ENCODE results near the gene LAYN.

The LAYN gene

GRCh38 chr11:111577821-111578220 lies 37.3 kb downstream of the LAYN start:
- no peak overlapping the region for H3K4me3 ChIP-seq (ENCODE audit: low read depth, low read length)
- H3K27ac ChIP-seq, result no peak overlapping the region
- no peaks in the 10 kb centered on the region for H3K36me3 ChIP-seq (replicated peaks)
- no peak for TF ChIP-seq CTCF (IDR thresholded peaks at IDR 0.05; ENCODE audit: low read depth, low read length, missing control alignments)
- in situ Hi-C loops (cut with HindIII; ENCODE audit: low pct_ligation_motif_present, low sequenced_read_pairs), result loop anchor here (25.0 kb wide), 1 partner anchor 259 kb away; no protein-coding TSS in a partner anchor
- H3K27me3 ChIP-seq (replicated peaks), result no peaks in the 10 kb centered on the region
- no peak for DNase-seq

DNA sequence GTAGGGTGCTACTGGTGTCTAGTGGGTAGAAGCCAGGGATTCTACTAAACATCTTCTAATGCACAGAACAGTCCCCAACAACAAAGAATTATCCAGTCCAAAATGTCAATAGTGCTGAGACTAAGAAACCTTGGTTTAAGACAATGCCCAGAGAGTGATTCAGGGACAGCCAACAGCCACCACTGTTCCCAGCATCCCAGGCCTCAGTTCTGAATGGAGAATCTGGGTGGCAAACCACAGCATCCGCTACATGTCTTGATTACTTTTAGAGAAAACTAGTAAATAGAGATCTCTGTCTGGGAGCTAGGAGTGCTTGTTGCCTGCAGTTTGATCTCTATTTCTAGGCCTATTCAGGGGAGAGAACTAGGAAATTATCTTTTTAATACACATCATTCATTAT lies 40.8 kb downstream of the LAYN start:
- Histone ChIP-seq H3K27ac (no peak overlapping the region), H3K36me3 (replicated peaks) (no peaks in the 10 kb centered on the region), H3K4me3 (ENCODE audit: low read depth, low read length) (no peak overlapping the region), H3K27me3 (replicated peaks) (no peaks in the 10 kb centered on the region)
- no peak for DNase-seq
- TF ChIP-seq CTCF (IDR thresholded peaks at IDR 0.05; ENCODE audit: low read depth, low read length, missing control alignments), result no peak
- in situ Hi-C loops (cut with HindIII; ENCODE audit: low pct_ligation_motif_present, low sequenced_read_pairs), result loop anchor here (25.0 kb wide), 1 partner anchor 256 kb away; no protein-coding TSS in a partner anchor

GRCh38 chr11:111582163-111582562 lies 41.6 kb downstream of the LAYN start:
- Histone ChIP-seq H3K27ac (no peak overlapping the region), H3K4me3 (ENCODE audit: low read depth, low read length) (no peak overlapping the region), H3K27me3 (replicated peaks) (no peaks in the 10 kb centered on the region), H3K36me3 (replicated peaks) (no peaks in the 10 kb centered on the region)
- no peak for DNase-seq
- TF ChIP-seq CTCF (IDR thresholded peaks at IDR 0.05; ENCODE audit: low read depth, low read length, missing control alignments), result no peak
- in situ Hi-C loops (cut with HindIII; ENCODE audit: low pct_ligation_motif_present, low sequenced_read_pairs), result loop anchor here (25.0 kb wide), 1 partner anchor 255 kb away; no protein-coding TSS in a partner anchor

DNA sequence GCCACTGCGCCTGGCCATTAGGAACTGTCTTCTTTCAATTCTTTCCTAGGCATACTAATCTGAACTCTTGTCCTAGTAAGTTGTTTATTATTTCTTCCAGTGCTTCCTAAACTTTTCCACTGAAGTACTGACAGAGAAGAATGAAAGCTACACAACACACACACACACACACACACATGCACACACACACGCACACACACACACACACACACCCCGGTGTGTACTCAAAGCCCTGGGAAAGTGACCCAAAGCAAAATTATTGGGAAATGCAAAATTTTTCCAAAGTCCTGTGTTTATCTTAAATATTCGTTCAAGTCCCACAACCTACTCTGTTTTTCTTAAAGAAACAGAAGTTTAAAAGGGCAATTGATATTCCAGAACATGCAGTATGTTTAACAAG lies 42.4 kb downstream of the LAYN start:
- Histone ChIP-seq H3K36me3 (replicated peaks) (no peaks in the 10 kb centered on the region), H3K27ac (no peak overlapping the region), H3K4me3 (ENCODE audit: low read depth, low read length) (no peak overlapping the region), H3K27me3 (replicated peaks) (no peaks in the 10 kb centered on the region)
- in situ Hi-C loops (cut with HindIII; ENCODE audit: low pct_ligation_motif_present, low sequenced_read_pairs), result loop anchor here (25.0 kb wide), 1 partner anchor 254 kb away; no protein-coding TSS in a partner anchor
- DNase-seq, result no peak
- no peak for TF ChIP-seq CTCF (IDR thresholded peaks at IDR 0.05; ENCODE audit: low read depth, low read length, missing control alignments)

DNA sequence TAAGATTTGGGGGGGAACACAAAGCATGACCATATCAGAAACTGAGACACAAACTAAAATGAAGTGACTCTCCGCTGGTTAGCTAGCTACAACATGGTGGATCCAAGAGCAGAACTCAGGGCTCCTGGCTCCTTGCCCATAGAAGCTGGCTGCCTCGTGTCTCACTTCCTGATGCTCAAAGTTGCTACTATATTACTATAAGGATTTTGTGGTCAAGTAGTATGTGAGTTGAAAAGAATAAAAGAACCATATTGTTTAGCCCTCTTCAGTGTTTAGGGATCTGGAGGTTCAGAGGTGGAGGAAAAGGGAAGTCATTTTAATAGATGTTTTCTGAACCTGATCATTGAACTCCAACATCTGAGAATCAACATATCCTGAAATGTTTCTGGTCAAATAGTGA lies 44.9 kb downstream of the LAYN start:
- no peaks in the 10 kb centered on the region for H3K36me3 ChIP-seq (replicated peaks)
- DNase-seq, result peak; percentile 91
- in situ Hi-C loops (cut with HindIII; ENCODE audit: low pct_ligation_motif_present, low sequenced_read_pairs), result loop anchor here (25.0 kb wide), 1 partner anchor 252 kb away; no protein-coding TSS in a partner anchor
- H3K27me3 ChIP-seq (replicated peaks), result no peaks in the 10 kb centered on the region
- H3K27ac ChIP-seq, result no peak overlapping the region
- no peak overlapping the region for H3K4me3 ChIP-seq (ENCODE audit: low read depth, low read length)
- TF ChIP-seq CTCF (IDR thresholded peaks at IDR 0.05; ENCODE audit: low read depth, low read length, missing control alignments), result no peak

GRCh38 chr11:111586388-111586831 lies 45.9 kb downstream of the LAYN start:
- in situ Hi-C loops (cut with HindIII; ENCODE audit: low pct_ligation_motif_present, low sequenced_read_pairs), result loop anchor here (25.0 kb wide), 1 partner anchor 251 kb away; no protein-coding TSS in a partner anchor
- H3K27me3 ChIP-seq (replicated peaks), result no peaks in the 10 kb centered on the region
- peak; percentile 62 for TF ChIP-seq CTCF (IDR thresholded peaks at IDR 0.05; ENCODE audit: low read depth, low read length, missing control alignments)
- H3K27ac ChIP-seq, result no peak overlapping the region
- no peak overlapping the region for H3K4me3 ChIP-seq (ENCODE audit: low read depth, low read length)
- peak; percentile 61 for DNase-seq
- H3K36me3 ChIP-seq (replicated peaks), result no peaks in the 10 kb centered on the region

All from brain microvascular endothelial cell (primary cell).